IPS-18c (cell line): ENCODE results near the gene TAF7L.

ENCODE experiments used
- H3K4me3 ChIP-seq: 2 replicates; pipeline ENCODE4 v1.7.0; 2013; ENCODE audit warnings: low read depth, mild to moderate bottlenecking, low read length, moderate library complexity; ENCODE audit not compliant: insufficient read depth
- H3K9me3 ChIP-seq: one replicate; pipeline ENCODE4 v1.6.1; 2013; ENCODE audit warnings: mild to moderate bottlenecking, low read length, moderate library complexity; ENCODE audit not compliant: control insufficient read depth, insufficient read depth

The TAF7L gene

GRCh38 chrX:101232316-101232715 lies 58.8 kb downstream of the TAF7L start:
- H3K4me3 ChIP-seq, result no peak overlapping the region
- H3K9me3 ChIP-seq, result no peaks in the 10 kb centered on the region

- no peaks in the 10 kb centered on the region for H3K9me3 ChIP-seq
- H3K4me3 ChIP-seq, result no peak overlapping the region
Measured at GRCh38 chrX:101231080-101231479, 60.1 kb downstream of the TAF7L start.

DNA sequence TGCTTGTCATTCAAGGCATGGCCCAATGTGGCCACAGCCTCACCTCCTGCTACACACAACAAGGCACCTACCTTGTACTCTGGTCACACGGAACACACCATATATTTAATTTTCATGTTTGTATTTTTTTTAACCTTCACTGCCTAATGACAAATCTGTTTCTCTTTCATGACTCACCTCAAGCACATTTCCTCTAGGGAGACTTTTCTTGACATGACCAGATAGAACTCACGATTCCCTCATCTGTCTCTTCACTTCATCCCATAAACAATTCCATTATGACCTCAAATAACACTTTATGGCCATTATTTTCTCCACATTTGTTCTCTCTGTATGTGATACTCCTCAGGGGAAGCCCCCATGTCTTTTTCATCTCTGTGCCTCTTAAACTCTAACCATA lies 60.5 kb downstream of the TAF7L start:
- H3K9me3 ChIP-seq, result no peaks in the 10 kb centered on the region
- no peak overlapping the region for H3K4me3 ChIP-seq

GRCh38 chrX:101229170-101229569 lies 62.0 kb downstream of the TAF7L start:
- Histone ChIP-seq H3K9me3 (no peaks in the 10 kb centered on the region), H3K4me3 (no peak overlapping the region)

DNA sequence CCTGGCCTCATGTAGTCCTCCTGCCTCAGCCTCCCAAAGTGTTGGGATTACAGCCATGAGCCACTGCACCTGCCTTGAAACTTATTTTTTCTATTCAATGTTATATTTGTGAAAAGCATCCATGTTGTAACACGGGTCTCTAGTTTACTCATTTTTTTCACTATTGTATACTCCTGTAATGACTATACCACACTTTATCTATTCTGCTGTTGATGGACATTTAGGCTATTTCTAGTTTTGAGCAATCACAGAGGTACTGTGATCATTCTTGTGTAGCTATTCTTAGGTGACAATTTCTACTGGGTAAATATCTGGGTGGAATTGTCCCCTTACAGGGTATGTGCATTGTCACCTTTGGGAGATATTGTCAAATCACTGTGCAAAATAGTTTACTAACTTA lies 67.9 kb downstream of the TAF7L start:
- H3K9me3 ChIP-seq, result peaks cover 2% of the 10 kb centered on the region

DNA sequence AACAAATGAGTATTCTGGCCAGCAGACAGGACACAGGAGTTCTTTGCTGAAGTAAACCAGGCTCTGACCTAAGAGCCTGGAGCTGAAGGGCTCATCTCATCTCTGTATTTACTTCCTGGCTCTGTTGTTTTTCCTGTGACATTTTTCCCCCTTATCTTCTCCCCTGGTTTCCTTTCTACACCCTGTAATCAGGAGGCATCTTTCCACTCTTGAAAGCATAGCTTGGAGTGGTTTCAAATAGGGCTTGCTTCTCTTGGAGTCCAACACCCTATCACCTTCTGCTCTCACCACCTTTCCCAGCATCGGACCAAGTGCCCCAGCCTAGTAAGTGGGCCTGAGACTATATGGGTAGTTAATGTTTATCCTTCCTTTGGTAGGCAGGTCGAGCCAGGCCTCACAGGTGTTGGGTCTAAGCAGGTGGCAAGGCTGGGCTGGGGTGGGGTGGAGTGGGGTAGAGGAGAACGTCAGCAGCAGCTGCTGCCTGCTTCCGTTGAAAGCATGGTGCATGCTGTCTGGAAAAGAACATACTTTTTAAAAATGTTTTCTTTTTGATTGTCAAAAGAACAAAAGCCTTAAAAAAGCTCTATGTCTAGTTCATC lies 70.4 kb downstream of the TAF7L start:
- no peak overlapping the region for H3K4me3 ChIP-seq
- peaks cover 2% of the 10 kb centered on the region for H3K9me3 ChIP-seq

More for the DNA sequence above, 67.9 kb downstream of the TAF7L start:
- no peak overlapping the region for H3K4me3 ChIP-seq

DNA sequence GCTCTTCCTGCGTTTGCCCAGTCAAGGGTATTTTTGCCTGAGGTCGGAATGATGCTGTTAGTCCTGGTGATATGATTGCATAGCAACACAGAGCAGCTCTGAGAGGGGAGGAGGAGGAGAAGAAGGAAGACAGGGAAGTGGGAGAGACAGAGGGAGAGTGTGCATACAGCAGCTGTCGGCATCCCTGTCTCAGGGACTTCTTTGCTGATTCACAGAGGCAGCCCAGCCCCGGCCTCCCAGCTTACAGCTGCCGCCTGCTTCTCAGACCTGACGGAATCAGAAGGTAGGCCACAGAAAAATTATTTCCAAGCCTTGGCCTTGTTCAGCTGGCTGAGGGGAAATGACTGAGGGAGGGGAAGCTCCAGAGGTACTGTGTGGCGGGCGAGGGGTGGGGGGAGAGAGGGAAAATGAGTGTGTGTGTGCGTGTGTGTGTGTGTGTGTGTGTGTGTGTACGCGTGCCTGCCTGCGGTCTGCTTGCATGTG lies 71.2 kb downstream of the TAF7L start:
- H3K4me3 ChIP-seq, result no peak overlapping the region

GRCh38 chrX:101219116-101219863 lies 71.8 kb downstream of the TAF7L start, which contains the start of gene DRP2:
Gene DRP2, plus strand, starts transcription at chrX:101219786. Its CDS starts 11,862 bp downstream, at chrX:101231648.
- Histone ChIP-seq H3K9me3 (peaks cover 2% of the 10 kb centered on the region), H3K4me3 (no peak within 1 kb of the TSS)

More for the DNA sequence above, 71.2 kb downstream of the TAF7L start:
- peaks cover 2% of the 10 kb centered on the region for H3K9me3 ChIP-seq
